GM15510 (cell line): ENCODE measurements around the gene CCDC8.

Source experiments
- POLR2A ChIP-seq: IDR thresholded peaks from 3 replicates; pipeline ENCODE4 v1.6.1; 2011; ENCODE audit warnings: borderline replicate concordance; ENCODE audit not compliant: insufficient read length; ENCODE audit errors: extremely low read depth

Gene CCDC8

DNA sequence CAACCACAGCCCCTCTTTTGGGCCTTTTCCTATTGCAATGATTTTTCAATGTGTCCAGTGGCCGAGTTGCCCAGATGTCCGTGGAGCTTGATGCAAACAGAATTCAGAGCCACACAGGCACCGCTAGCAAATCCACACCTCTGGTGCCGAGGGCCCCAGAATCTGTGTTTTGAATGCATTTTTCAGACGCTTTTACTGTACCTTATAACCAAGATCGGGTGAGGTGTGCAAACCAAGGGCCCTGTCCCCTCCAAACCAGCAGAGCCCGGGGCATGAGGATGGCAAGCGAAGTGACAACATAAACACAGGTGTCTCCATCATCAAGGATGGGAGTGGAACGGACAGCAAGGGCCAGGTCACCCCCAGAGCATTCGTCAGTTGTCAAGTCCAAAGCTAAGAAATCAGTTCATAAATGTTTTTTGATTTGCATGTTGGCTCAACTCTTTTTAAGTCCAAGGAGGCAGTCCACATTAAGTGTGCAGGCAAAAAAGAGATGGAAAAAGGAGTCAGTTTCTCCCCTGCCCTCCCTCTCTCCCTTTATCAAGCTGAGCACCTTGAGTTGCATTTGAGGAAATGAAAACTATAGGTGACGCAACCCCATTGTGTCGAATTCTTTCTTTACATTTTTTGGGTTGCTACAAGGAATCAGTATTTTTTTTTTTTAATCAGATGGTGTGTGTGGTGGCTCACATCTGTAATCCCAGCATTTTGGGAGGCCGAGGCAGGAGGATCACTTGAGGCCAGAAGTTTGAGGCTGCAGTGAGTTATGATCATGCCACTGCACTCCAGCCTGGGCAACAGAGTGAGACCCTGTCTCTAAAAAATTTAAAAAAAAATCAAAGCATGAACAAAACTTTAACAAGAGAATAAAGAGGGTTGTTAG is 2.9 kb downstream of the CCDC8 start:
- TF ChIP-seq POLR2A: no peak

DNA sequence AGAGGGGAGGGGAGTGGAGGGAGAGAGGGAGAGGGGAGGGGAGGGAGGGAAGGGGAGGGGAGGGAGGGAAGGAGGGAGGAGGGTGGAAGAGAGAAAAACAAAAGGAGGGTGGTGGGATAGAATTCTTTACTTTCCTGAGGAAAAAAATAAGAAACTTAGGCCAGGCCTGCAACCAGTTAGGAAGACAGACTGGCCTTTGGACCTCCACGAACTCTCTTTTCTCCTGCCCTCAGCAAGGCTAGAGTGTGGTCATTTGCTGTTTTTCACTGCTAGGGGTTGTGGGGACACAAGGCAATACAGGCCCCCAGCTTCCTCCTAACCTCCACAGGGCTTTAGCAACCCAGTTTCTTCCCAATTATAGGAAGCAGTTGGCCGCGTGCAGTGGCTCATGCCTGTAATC is 4.2 kb downstream of the CCDC8 start:
- TF ChIP-seq POLR2A: no peak

DNA sequence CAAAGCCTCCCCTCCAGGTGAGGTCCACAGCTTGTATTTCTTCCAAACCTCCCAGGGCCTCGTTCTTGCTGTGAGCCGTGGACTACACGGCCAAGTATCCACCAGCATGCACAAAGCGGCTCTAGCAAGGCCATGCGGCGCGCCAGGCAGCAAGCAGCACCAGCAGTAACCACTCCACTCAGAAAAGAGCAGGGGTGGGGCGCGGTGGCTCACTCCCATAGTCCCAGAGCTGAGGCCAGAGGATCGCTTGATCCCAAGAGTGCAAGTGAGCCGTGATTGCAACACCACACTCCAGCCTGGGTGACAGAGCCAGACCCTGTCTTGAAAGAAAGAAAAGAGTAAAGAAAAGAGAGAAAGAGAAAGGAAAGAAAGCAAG is 4.7 kb downstream of the CCDC8 start:
- no peak for TF ChIP-seq POLR2A

DNA sequence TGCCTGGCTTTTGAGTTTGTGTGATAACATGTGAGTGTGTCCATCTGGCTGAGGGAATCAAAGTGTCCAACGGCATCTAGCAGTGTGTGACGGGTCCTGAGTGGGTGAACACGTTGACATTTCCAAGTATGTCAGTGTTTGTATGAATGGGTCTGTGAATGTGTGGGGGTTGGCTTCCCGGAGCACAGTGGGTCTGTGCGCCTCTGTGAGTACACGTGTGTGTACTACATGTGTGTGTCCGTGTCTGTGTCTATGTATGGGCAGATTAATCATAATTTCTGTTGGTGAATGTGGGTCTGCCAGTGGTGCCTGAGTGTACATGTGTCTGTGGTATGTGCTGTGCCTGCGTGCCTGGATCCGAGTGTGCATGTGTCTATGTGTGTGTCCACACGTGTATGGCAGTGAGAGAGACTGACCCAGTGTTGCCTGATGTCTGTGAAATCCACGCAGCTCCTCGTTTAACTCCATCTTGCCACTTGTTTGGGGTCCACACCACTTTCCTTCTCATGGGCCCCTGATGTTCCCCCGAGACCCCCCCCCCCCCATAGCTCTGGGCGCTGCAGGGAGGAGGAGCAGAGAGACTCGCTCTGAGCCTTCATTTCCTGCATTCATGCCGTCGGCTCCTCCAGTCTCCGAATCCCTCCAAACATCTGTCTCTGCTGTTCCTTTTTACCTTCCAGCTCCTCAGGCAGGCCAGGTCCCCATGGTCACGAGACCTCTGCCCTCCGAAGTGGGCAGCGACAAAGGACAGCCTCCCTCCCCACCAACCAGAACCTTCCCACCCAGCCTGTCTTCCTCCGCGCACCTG is 5.3 kb downstream of the CCDC8 start:
- TF ChIP-seq POLR2A: no peak

DNA sequence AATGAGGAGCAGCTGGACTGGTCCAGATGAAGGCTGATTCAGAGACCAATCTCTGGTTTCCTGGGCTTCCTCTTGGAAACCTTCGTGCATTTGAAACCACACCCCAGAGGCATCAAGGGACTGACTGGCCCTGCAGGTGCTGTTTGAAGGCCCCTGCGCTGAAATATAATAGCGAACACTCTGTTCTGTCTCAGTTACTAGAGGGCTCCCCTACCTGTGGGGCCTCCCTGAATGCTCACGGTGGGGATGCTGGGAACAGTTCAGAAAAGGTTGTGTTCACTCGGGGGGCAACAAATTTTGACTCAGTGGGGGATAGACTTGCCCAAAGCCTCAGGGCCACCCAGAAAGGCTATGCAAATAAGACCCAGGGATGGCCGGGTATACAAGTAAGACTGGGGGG is 6.4 kb downstream of the CCDC8 start:
- no peak for TF ChIP-seq POLR2A

DNA sequence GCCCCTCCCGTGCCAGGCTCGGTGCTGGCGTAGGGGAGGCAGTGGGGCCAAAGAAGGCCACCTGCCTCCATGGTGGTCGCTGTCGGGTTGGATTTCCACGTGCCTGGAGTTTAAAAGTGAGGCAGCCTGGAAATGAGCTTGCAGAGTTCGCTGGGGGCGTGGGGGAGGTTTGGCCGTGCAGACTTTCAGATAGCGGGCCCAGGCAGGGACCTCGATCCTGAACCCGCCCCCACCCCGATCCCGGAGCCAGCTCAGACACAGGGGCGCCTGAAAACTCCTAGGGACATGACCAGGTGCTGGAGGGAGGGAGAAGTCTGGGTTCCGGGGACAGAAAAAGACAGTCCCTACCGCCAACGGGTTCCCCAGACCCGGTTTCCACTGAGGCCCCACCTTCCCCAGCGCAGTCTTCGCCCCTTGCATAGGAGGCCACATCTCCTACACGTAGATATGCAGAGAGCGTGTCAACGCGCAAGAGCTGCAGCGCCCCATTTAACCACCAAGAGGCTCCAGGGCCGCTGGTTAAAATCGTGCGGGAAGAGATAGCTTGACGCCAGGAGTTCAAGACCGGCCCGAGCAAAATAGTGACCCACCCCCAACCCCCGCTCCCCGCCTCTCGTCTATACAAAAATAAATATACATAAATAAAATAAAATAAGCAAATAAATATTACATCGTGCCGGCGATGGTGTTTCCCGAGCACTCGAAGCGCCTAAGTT is 8.5 kb downstream of the CCDC8 start:
- no peak for TF ChIP-seq POLR2A

DNA sequence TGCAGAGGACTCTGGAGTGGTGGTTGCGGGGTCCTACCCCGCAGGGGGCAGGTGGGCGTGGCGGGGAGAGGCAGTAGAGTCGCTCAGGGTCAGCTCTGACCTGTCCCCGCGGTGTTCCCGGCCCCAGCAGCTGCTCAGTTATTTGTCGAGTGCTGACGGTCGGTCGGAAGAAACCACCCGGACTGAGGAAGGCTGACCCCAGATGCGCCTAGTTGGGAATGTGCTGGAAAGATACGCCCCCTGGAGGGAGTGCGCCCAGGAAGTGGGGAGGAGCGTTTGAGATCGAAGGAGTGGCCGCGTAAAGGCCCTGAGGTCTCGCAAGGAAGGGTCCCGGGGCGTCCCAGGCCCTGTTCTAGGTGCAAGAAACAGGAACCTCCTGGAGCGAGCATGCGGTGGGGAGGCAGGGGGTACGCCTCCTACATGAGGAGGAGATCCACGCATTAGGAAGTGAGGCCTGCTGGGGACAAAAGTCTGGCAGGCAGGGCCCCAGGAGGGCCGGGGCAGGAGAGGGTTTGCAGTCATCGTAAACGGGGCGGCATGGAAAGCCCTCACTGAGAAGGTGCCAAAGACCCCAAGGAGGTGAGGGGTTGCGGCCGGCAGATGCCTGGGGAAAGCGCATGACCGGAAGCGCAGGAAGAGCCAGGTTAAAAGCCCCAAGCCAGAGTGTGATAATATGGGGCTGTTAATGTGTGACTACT is 9.2 kb downstream of the CCDC8 start:
- no peak for TF ChIP-seq POLR2A

DNA sequence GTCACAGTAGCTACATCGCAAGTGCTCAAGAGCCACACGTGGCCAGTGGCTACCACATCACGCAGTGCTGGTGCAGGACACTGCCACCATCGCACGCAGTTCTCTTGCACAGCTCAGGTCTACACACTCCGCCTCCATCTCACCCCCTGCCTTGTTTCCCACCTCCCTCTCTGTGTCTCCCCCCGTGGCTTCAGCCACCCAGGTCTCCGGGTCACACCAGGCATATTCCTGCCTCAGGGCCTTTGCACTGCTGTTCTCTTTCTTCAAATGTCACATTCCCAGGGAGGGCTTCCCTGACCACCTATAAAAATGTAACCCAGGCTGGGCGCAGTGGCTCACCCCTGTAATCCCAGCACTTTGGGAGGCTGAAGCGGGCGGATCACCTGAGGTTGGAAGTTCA is 10.6 kb downstream of the CCDC8 start:
- no peak for TF ChIP-seq POLR2A

DNA sequence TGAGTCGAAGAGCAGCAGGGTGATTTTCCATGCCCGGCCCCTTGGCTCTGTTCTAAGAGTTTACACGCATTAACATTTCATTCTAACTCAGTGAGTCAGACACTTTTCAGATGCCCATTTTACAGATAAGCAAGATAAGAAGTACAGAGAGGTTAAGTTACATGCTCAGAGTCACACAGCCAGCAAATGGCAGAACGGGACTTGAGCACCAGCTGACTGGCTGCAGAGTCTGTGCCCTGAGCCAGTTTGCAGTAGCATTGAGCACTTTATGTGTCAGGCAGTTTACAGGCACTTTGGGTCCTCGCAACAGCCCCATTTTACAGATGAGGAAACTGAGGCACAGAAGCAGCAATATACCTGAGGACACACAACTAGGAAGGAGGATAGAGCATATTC is 19.0 kb downstream of the CCDC8 start:
- TF ChIP-seq POLR2A: no peak

DNA sequence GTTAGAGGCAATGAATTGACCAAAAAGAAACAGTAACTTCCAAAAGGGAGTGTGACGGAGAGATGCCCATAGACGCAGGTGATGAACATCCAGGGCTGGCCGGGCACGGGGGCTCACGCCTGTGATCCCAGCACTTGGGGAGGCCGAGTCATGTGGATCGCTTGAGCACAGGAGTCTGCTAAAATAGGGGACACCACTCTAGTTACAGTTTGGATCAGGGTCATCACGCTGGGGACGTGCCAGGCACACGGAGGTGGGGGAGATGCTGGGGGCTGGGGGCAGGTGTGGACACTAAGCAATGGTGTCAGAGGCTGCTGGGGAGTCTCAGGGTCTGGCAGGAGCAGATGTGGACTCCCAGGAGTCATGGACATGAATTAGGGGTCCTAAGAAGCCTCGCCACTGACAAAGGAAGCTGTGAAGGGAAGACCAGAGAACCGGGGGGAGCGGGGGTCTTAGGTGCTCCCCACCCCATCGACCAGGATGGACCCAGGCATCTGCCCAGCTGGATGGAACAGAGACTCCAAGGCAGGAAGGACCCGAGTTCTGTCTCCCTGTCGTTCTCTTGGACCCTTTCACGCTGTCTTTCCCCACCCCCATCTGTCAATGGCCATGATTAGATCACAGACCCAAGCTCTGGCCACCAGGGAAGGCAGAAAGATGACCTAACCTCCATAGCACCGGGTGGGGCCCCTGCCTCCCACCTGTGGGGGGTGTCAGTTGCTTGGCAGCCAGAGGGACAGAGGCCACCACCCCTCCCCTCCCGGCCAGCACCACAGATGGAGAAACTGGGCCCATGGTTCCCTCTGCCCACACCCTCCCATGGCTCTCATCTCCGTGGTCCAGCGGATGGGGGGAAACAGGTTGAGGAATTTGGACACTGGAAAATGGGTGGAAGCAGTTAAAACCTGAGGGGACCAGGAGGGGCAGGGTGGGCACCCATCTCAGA is 19.6 kb downstream of the CCDC8 start:
- TF ChIP-seq POLR2A: no peak

DNA sequence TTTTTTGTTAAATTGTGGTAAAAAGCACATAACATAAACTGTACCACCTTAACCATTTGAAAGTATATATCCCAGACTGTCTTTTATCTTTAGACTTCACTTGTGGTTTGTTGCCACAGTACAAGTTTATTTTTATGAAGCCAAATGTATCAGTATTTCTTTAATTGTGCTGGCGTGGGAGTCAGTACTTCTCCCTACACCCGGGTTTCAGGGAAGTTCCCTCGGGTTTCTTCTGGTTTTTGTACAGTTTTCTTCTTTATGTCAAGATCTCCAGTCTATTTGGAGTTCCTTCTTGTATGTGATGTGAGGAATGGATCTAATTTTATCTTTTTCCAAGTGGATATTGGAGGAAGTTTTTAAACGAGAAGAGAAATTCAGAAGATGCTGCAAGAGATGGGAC is 20.5 kb downstream of the CCDC8 start:
- no peak for TF ChIP-seq POLR2A

DNA sequence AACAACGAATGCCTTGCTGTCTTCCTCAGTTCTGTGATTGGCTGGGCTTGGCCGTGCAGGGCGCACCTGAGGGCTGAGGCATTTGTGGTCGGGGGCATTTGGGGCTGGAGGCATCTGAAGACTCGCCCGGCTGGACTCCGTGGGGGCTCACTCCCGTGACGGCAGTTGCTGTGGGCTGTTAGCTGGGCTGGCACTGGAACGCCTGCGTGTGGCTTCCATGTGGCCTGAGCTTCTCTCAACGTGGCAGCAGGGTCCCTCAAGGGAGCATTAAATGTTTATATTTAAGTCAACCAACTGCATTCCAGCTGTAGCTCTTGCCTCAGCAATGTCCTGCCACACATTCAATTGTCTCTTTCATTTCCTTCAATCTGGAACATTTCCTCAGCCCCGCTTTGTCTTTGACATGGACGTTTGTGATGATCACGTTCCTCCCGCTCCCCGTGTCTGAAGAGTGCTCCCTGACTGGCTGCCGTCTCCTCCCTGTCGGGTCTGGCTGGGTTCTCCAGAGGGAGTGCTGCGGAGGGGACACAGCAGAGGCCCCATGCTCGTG is 21.0 kb downstream of the CCDC8 start:
- no peak for TF ChIP-seq POLR2A
